K562 (cell line): ENCODE measurements around the gene PPP1R3G.

Experiments used
- BACH1 ChIP-seq: fragments of 200-800 bp; sonication (Bioruptor generic); IDR thresholded peaks from 2 replicates; pipeline ENCODE4 v1.6.1; 2016; ENCODE audit warnings: missing genetic modification characterization, missing compliant biosample characterization
- EZH2 ChIP-seq: IDR thresholded peaks from 2 replicates; pipeline ENCODE4 v1.6.1; 2012; ENCODE audit warnings: low read depth, mild to moderate bottlenecking, inconsistent platforms, low read length, borderline replicate concordance
- POLR2A ChIP-seq: fragments of 450-650 bp; conservative IDR thresholded peaks from 2 replicates; pipeline ENCODE4 v1.6.1; 2016
- RCOR1 ChIP-seq, 2 experiments: IDR thresholded peaks; 2 replicates each; pipeline ENCODE4 v1.6.1; 2012; ENCODE audit warnings: low read depth in 2 of 2, low read length in 2 of 2, borderline replicate concordance in 1 of 2, improper control_type of control experiment in 1 of 2
- ZFP30 ChIP-seq: fragments of 250-450 bp; sonication (Bioruptor Pico); IDR thresholded peaks from 2 replicates; pipeline ENCODE4 v1.8.0; 2022; ENCODE audit warnings: moderate library complexity, mild to moderate bottlenecking, inconsistent platforms, borderline replicate concordance
- ZNF384 ChIP-seq: IDR thresholded peaks from 2 replicates; pipeline ENCODE4 v1.6.1; 2012; ENCODE audit warnings: low read depth, low read length, improper control_type of control experiment
- TF ChIP-seq, protein P1 (sequence below): fragments of 250-450 bp; sonication (Bioruptor Pico); IDR thresholded peaks from 2 replicates; pipeline ENCODE4 v1.5.0; 2021
- TF ChIP-seq, protein P2 (sequence below): fragments of 450-650 bp; formaldehyde crosslinking; IDR thresholded peaks from 2 replicates; pipeline ENCODE4 v1.4.0; 2020; ENCODE audit warnings: mild to moderate bottlenecking, moderate library complexity
- TF ChIP-seq, protein P3 (sequence below): fragments of 450-650 bp; IDR thresholded peaks from 2 replicates; pipeline ENCODE4 v1.6.1; 2016; ENCODE audit warnings: missing biosample characterization, missing genetic modification characterization

DNA sequence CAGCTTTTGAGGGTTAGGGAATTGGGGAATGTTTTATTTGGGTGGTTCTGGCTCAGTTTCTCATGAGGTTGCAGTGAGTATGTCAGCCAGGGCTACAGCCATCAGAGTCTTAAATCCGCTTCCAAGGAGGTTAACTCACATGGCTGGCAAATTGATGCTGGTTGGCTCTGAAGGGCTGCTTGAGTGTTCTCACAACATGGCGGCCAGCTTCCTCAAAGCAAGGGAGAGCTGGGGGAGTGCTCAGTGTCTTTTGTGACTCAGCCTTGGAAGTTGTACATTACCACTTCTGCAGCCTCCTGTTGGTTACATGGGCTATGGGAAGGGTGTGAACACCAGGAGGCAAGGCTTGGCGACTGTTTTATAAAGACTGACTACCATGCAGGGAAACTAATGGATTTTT lies 17.8 kb upstream of the PPP1R3G start:
- TF ChIP-seq POLR2A (no peak), ZNF384 (no peak), EZH2 (no peak), RCOR1 (IDR thresholded peaks at IDR 0.05; ENCODE audit: borderline replicate concordance in 1 of 2, low read depth in 2 of 2, low read length in 2 of 2) (no peak), BACH1 (no peak), ZFP30 (CRISPR knock-in tag) (no peak)
- TF ChIP-seq, protein P1, sequence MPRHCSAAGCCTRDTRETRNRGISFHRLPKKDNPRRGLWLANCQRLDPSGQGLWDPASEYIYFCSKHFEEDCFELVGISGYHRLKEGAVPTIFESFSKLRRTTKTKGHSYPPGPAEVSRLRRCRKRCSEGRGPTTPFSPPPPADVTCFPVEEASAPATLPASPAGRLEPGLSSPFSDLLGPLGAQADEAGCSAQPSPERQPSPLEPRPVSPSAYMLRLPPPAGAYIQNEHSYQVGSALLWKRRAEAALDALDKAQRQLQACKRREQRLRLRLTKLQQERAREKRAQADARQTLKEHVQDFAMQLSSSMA (CRISPR knock-in tag): no peak
- TF ChIP-seq, protein P2, sequence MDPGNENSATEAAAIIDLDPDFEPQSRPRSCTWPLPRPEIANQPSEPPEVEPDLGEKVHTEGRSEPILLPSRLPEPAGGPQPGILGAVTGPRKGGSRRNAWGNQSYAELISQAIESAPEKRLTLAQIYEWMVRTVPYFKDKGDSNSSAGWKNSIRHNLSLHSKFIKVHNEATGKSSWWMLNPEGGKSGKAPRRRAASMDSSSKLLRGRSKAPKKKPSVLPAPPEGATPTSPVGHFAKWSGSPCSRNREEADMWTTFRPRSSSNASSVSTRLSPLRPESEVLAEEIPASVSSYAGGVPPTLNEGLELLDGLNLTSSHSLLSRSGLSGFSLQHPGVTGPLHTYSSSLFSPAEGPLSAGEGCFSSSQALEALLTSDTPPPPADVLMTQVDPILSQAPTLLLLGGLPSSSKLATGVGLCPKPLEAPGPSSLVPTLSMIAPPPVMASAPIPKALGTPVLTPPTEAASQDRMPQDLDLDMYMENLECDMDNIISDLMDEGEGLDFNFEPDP (CRISPR knock-in tag): no peak
- TF ChIP-seq, protein P3, sequence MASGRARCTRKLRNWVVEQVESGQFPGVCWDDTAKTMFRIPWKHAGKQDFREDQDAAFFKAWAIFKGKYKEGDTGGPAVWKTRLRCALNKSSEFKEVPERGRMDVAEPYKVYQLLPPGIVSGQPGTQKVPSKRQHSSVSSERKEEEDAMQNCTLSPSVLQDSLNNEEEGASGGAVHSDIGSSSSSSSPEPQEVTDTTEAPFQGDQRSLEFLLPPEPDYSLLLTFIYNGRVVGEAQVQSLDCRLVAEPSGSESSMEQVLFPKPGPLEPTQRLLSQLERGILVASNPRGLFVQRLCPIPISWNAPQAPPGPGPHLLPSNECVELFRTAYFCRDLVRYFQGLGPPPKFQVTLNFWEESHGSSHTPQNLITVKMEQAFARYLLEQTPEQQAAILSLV (tag): no peak
